K562 (cell line): Measurements from ENCODE around the gene PRM2. TPM values are rescaled to one million over a fixed set of nuclear protein-coding genes. Genes with fewer than 3 reads are reported as not detected.
A peak's percentile ranks its signal among the peaks of the same experiment; 100 is the strongest.

Experiments used
- FOXM1 ChIP-seq, 2 experiments: fragments of 450-650 bp in 1 of 2; sonication (generic) in 1 of 2; formaldehyde crosslinking in 1 of 2; IDR thresholded peaks; 2 replicates each; pipeline versions ENCODE4 v1.6.1 to v1.9.0; 2017 to 2022; ENCODE audit warnings: low read depth in 2 of 2, mild to moderate bottlenecking in 2 of 2, missing genetic modification reagents in 1 of 2, moderate library complexity in 1 of 2
- MEF2A ChIP-seq: IDR thresholded peaks from 2 replicates; pipeline ENCODE4 v1.6.1; 2011; ENCODE audit warnings: low read depth, mild to moderate bottlenecking, low read length, moderate library complexity; ENCODE audit not compliant: control insufficient read depth
- NEUROD1 ChIP-seq: fragments of 150-350 bp; IDR thresholded peaks from 2 replicates; pipeline ENCODE4 v1.6.1; 2014; ENCODE audit warnings: borderline replicate concordance, low read length, low read depth; ENCODE audit not compliant: partially characterized antibody
- SMAD4 ChIP-seq: fragments of 250-450 bp; sonication (Bioruptor Pico); conservative IDR thresholded peaks from 2 replicates; pipeline ENCODE4 v1.8.0; 2021; ENCODE audit warnings: inconsistent platforms, mild to moderate bottlenecking, moderate library complexity
- SRSF3 ChIP-seq: fragments of 200-400 bp; formaldehyde crosslinking; IDR thresholded peaks from 2 replicates; pipeline ENCODE4 v1.6.1; 2016; ENCODE audit warnings: mild to moderate bottlenecking, low read length, moderate library complexity; ENCODE audit not compliant: insufficient read depth
- ZNF583 ChIP-seq: fragments of 250-450 bp; sonication (Bioruptor Pico); IDR thresholded peaks from 2 replicates; pipeline ENCODE4 v1.4.0; 2020
- ZNF75A ChIP-seq: fragments of 450-650 bp; formaldehyde crosslinking; IDR thresholded peaks from 2 replicates; pipeline ENCODE4 v1.4.0; 2020; ENCODE audit warnings: mild to moderate bottlenecking
- polyA plus RNA-seq, 8 experiments: library from polyadenylated mRNA; depleted of rRNA in 4 of 8; stranded (reverse) in 5 of 8; unstranded in 3 of 8; fragments of >200 nt; fragmentation: Nextera tagmentation in 2 of 8; fragmentation: Illumina TruSeq in 1 of 8; extraction: Ambion mirVana in 2 of 8; extraction: Trizol in 1 of 8; gene quantifications; 2 replicates each; pipeline versions ENCODE4 v1.2.1 to v1.2.3, GENCODE V29; 2011 to 2014; ENCODE audit warnings: inconsistent platforms in 1 of 8, missing spikeins in 1 of 8
- total RNA-seq, 7 experiments: library from RNA; depleted of rRNA in 6 of 7; stranded (reverse); fragments of >200 nt in 6 of 7; fragmentation: Illumina TruSeq in 2 of 7; extraction: Trizol in 2 of 7; gene quantifications; 2 replicates each; pipeline versions ENCODE4 v1.2.1 to v1.2.3, GENCODE V29; 2011 to 2021; ENCODE audit warnings: low replicate concordance in 1 of 7
- TF ChIP-seq, protein P1 (sequence below): sonication (generic); formaldehyde crosslinking; IDR thresholded peaks from 2 replicates; pipeline ENCODE4 v1.9.0; 2022; ENCODE audit warnings: mild to moderate bottlenecking, missing genetic modification reagents
- TF ChIP-seq, protein P2 (sequence below), 3 experiments: fragments of 200-800 bp in 1 of 3; fragments of 250-450 bp in 1 of 3; fragments of 450-650 bp in 1 of 3; sonication (Bioruptor Pico) in 1 of 3; sonication (Bioruptor generic) in 1 of 3; formaldehyde crosslinking in 1 of 3; IDR thresholded peaks; 2 replicates each; pipeline versions ENCODE4 v1.6.1 to v1.8.0; 2016 to 2022; ENCODE audit warnings: mild to moderate bottlenecking in 2 of 3, missing genetic modification characterization in 2 of 3, missing compliant biosample characterization in 1 of 3, moderate library complexity in 1 of 3
- TF ChIP-seq, protein P3 (sequence below): fragments of 450-650 bp; IDR thresholded peaks from 2 replicates; pipeline ENCODE4 v1.7.1; 2018; ENCODE audit warnings: mild to moderate bottlenecking, low read depth; ENCODE audit not compliant: partially characterized antibody
- TF ChIP-seq, protein P4 (sequence below), 2 experiments: IDR thresholded peaks in 1 of 2; conservative IDR thresholded peaks in 1 of 2; 2 replicates each; pipeline ENCODE4 v1.6.1; 2016; ENCODE audit warnings: low read depth in 2 of 2, mild to moderate bottlenecking in 1 of 2, missing compliant biosample characterization in 1 of 2, missing genetic modification characterization in 1 of 2, moderate library complexity in 1 of 2
- TF ChIP-seq, protein P5 (sequence below), 2 experiments: fragments of 450-650 bp; conservative IDR thresholded peaks; 2 replicates each; pipeline ENCODE4 v1.6.1; 2017; ENCODE audit warnings: mild to moderate bottlenecking in 2 of 2, moderate library complexity in 2 of 2

PRM2 gene
- total and polyA plus RNA-seq, 9 of the 15 experiments (the other 6 are each of a cell fraction or from before 2014, with no cell fraction given): not detected

DNA sequence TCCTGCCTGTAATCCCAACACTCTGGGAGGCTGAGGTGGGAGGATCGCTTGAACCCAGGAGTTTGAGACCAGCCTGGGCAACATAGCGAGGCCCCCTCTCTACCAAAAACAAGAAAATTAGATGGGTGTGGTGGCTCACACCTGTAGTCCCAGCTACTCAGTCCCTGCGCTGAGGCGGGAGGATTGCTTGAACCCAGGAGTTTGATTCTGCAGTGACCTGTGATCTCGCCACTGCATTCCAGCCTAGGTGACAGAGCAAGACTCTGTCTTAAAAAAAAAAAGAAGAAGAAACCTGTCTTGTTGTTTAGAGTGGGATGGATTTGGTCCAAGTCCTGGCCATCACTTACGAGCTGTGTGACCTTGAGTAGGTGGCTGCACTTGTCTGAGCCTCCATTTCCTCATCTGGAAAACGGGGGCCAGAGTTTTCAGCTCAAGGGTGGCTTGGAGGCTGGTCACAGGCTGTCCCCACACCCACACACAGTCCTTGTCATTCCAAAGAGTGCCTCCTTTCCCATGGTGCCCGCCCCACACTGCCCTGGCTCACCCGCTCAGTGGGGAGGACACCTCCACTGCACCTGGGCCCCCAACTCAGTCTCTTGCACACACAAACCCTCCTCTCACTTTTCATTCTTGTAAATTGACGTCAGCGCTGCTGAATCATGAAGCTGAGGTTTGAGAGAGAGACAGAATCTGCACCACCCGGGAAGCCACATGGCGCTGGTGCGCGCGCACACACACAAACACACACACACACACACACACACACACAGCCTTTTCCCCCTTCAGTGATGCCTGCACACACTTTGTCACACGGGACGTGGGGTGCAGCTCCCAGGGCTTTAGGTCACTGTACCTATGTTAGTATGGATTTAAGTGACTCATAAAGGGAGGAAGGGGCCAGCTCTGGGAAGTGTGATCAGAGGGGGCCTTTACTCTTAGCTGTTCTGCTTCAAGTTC lies 24.5 kb downstream of the PRM2 start (continued):
- TF ChIP-seq, protein P1, sequence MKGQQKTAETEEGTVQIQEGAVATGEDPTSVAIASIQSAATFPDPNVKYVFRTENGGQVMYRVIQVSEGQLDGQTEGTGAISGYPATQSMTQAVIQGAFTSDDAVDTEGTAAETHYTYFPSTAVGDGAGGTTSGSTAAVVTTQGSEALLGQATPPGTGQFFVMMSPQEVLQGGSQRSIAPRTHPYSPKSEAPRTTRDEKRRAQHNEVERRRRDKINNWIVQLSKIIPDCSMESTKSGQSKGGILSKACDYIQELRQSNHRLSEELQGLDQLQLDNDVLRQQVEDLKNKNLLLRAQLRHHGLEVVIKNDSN (CRISPR knock-in tag): no peak
- TF ChIP-seq SMAD4 (CRISPR knock-in tag): no peak
- TF ChIP-seq SRSF3: no peak
- TF ChIP-seq, protein P2, sequence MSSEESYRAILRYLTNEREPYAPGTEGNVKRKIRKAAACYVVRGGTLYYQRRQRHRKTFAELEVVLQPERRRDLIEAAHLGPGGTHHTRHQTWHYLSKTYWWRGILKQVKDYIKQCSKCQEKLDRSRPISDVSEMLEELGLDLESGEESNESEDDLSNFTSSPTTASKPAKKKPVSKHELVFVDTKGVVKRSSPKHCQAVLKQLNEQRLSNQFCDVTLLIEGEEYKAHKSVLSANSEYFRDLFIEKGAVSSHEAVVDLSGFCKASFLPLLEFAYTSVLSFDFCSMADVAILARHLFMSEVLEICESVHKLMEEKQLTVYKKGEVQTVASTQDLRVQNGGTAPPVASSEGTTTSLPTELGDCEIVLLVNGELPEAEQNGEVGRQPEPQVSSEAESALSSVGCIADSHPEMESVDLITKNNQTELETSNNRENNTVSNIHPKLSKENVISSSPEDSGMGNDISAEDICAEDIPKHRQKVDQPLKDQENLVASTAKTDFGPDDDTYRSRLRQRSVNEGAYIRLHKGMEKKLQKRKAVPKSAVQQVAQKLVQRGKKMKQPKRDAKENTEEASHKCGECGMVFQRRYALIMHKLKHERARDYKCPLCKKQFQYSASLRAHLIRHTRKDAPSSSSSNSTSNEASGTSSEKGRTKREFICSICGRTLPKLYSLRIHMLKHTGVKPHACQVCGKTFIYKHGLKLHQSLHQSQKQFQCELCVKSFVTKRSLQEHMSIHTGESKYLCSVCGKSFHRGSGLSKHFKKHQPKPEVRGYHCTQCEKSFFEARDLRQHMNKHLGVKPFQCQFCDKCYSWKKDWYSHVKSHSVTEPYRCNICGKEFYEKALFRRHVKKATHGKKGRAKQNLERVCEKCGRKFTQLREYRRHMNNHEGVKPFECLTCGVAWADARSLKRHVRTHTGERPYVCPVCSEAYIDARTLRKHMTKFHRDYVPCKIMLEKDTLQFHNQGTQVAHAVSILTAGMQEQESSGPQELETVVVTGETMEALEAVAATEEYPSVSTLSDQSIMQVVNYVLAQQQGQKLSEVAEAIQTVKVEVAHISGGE (CRISPR knock-in tag; IDR thresholded peaks at IDR 0.05): no peak
- TF ChIP-seq, protein P3, sequence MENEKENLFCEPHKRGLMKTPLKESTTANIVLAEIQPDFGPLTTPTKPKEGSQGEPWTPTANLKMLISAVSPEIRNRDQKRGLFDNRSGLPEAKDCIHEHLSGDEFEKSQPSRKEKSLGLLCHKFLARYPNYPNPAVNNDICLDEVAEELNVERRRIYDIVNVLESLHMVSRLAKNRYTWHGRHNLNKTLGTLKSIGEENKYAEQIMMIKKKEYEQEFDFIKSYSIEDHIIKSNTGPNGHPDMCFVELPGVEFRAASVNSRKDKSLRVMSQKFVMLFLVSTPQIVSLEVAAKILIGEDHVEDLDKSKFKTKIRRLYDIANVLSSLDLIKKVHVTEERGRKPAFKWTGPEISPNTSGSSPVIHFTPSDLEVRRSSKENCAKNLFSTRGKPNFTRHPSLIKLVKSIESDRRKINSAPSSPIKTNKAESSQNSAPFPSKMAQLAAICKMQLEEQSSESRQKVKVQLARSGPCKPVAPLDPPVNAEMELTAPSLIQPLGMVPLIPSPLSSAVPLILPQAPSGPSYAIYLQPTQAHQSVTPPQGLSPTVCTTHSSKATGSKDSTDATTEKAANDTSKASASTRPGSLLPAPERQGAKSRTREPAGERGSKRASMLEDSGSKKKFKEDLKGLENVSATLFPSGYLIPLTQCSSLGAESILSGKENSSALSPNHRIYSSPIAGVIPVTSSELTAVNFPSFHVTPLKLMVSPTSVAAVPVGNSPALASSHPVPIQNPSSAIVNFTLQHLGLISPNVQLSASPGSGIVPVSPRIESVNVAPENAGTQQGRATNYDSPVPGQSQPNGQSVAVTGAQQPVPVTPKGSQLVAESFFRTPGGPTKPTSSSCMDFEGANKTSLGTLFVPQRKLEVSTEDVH: peak; percentile 53
- no peak for TF ChIP-seq MEF2A
- TF ChIP-seq, protein P4, sequence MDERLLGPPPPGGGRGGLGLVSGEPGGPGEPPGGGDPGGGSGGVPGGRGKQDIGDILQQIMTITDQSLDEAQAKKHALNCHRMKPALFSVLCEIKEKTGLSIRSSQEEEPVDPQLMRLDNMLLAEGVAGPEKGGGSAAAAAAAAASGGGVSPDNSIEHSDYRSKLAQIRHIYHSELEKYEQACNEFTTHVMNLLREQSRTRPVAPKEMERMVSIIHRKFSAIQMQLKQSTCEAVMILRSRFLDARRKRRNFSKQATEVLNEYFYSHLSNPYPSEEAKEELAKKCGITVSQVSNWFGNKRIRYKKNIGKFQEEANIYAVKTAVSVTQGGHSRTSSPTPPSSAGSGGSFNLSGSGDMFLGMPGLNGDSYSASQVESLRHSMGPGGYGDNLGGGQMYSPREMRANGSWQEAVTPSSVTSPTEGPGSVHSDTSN (CRISPR knock-in tag; IDR thresholded peaks at IDR 0.05; ENCODE audit: low read depth): no peak
- TF ChIP-seq, protein P4 (tag; conservative IDR thresholded peaks at IDR 0.05; ENCODE audit: low read depth): no peak
- no peak for TF ChIP-seq ZNF75A (CRISPR knock-in tag)
- no peak for TF ChIP-seq ZNF583 (CRISPR knock-in tag)
- TF ChIP-seq NEUROD1: no peak
- TF ChIP-seq, protein P5, sequence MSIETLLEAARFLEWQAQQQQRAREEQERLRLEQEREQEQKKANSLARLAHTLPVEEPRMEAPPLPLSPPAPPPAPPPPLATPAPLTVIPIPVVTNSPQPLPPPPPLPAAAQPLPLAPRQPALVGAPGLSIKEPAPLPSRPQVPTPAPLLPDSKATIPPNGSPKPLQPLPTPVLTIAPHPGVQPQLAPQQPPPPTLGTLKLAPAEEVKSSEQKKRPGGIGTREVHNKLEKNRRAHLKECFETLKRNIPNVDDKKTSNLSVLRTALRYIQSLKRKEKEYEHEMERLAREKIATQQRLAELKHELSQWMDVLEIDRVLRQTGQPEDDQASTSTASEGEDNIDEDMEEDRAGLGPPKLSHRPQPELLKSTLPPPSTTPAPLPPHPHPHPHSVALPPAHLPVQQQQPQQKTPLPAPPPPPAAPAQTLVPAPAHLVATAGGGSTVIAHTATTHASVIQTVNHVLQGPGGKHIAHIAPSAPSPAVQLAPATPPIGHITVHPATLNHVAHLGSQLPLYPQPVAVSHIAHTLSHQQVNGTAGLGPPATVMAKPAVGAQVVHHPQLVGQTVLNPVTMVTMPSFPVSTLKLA (conservative IDR thresholded peaks at IDR 0.05): peak in 1 of 2 experiments; percentile 47; a peak in 1 of 4 replicates
- no peak for TF ChIP-seq FOXM1 (IDR thresholded peaks at IDR 0.05; ENCODE audit: low read depth)
- TF ChIP-seq FOXM1 (CRISPR knock-in tag; IDR thresholded peaks at IDR 0.05; ENCODE audit: low read depth): no peak
